Upper lobe of right lung (tissue), 1 donor: Measurements from ENCODE around the gene VPS9D1. TPM values are rescaled to one million over a fixed set of nuclear protein-coding genes. Genes with fewer than 3 reads are reported as not detected.
A peak's percentile ranks its signal among the peaks of the same experiment; 100 is the strongest.

Source experiments
- ATAC-seq: fragments of 200-7000 bp; cut with Tn5 transposase; one replicate; pipeline ENCODE4 v1.9.1; 2020; ENCODE audit warnings: mild to moderate bottlenecking, moderate library complexity
- DNase-seq: peaks from one replicate; pipeline ENCODE4 v3.0.0-alpha.2; 2020
- H3K27ac ChIP-seq: fragments of 200-600 bp; one replicate; pipeline ENCODE4 v1.8.0; 2022
- H3K27me3 ChIP-seq: fragments of 200-600 bp; one replicate; pipeline ENCODE4 v1.8.0; 2022; ENCODE audit warnings: mild to moderate bottlenecking
- H3K36me3 ChIP-seq: fragments of 200-600 bp; one replicate; pipeline ENCODE4 v1.8.0; 2022
- H3K4me1 ChIP-seq: fragments of 200-600 bp; one replicate; pipeline ENCODE4 v1.8.0; 2022
- H3K4me3 ChIP-seq: fragments of 200-600 bp; one replicate; pipeline ENCODE4 v1.8.0; 2022; ENCODE audit warnings: mild to moderate bottlenecking
- H3K9me3 ChIP-seq: fragments of 200-600 bp; one replicate; pipeline ENCODE4 v1.8.0; 2022
- CTCF ChIP-seq: fragments of 200-600 bp; IDR thresholded peaks from one replicate; pipeline ENCODE4 v1.8.0; 2022; ENCODE audit warnings: antibody characterized with exemption
- intact Hi-C: fragments of 100-400 bp; cut with DNase I; formaldehyde crosslinking; loops from one replicate; pipeline ENCODE4 v1.11.0; 2022
- total RNA-seq: library from RNA; stranded (reverse); fragmentation: NEBNext Ultra II Directional; extraction: Animal tissue kit (Norgen Biotek cat#: 25700); gene quantifications from one replicate; pipeline ENCODE4 v1.2.1, GENCODE V29; 2021
- donor health status: DM: no; HTN: yes; CAD: no; lungs with severe emphysema.

Gene VPS9D1
- total RNA-seq, 1 donor from 2014 or later: 15.7 TPM

- H3K27me3 ChIP-seq: no peaks in the 10 kb centered on the region
- ATAC-seq: no peak
- no peak for DNase-seq
- peaks cover 20% of the 10 kb centered on the region for H3K36me3 ChIP-seq
- no peak overlapping the region for H3K27ac ChIP-seq
- TF ChIP-seq CTCF: no peak
- peaks cover 21% of the 10 kb centered on the region for H3K4me1 ChIP-seq
- intact Hi-C loops: no loop called here
- no peak overlapping the region for H3K4me3 ChIP-seq
- H3K9me3 ChIP-seq: no peaks in the 10 kb centered on the region
Measured at GRCh38 chr16:89661215-89661614, 59.5 kb downstream of the VPS9D1 start.

- DNase-seq (no peak), ATAC-seq (no peak)
- intact Hi-C loops: no loop called here
- Histone ChIP-seq H3K27me3 (no peaks in the 10 kb centered on the region), H3K4me3 (no peak overlapping the region), H3K4me1 (peaks cover 25% of the 10 kb centered on the region), H3K27ac (no peak overlapping the region), H3K36me3 (peaks cover 20% of the 10 kb centered on the region), H3K9me3 (no peaks in the 10 kb centered on the region)
- TF ChIP-seq CTCF: no peak
Measured at GRCh38 chr16:89660146-89660545, 60.6 kb downstream of the VPS9D1 start.

- H3K4me3 ChIP-seq: peak overlapping the region; percentile 97
- ATAC-seq: peak; percentile 2
- H3K27ac ChIP-seq: peak overlapping the region; percentile 88
- H3K9me3 ChIP-seq: no peaks in the 10 kb centered on the region
- no peak for DNase-seq
- intact Hi-C loops: no loop called here
- peaks cover 25% of the 10 kb centered on the region for H3K4me1 ChIP-seq
- H3K36me3 ChIP-seq: peaks cover 17% of the 10 kb centered on the region
- no peak for TF ChIP-seq CTCF
- no peaks in the 10 kb centered on the region for H3K27me3 ChIP-seq
Measured at GRCh38 chr16:89658221-89658879, 62.3 kb downstream of the VPS9D1 start.

- Histone ChIP-seq H3K4me1 (peaks cover 25% of the 10 kb centered on the region), H3K36me3 (peaks cover 16% of the 10 kb centered on the region), H3K27me3 (no peaks in the 10 kb centered on the region), H3K9me3 (no peaks in the 10 kb centered on the region), H3K27ac (peak within 1 kb of the TSS; percentile 88), H3K4me3 (peak within 1 kb of the TSS; percentile 97)
- TF ChIP-seq CTCF: no peak
- intact Hi-C loops: no loop called here
- ATAC-seq (peak; percentile 97), DNase-seq (peak; percentile 95)
Measured at GRCh38 chr16:89657442-89658220, 63.1 kb downstream of the VPS9D1 start, which contains the start of the genes CHMP1A and SPATA33. Gene CHMP1A (minus strand): TSS chr16:89657708. CDS start chr16:89657588, 120 bp downstream. Gene SPATA33 (plus strand): TSS chr16:89657836. CDS start chr16:89657912, 76 bp downstream.

Other genes with a start within 250 kb of the VPS9D1 start
- 125 TPM for gene ANKRD11, start 230.3 kb downstream of the VPS9D1 start, total RNA-seq
- gene SPG7, start 212.5 kb downstream of the VPS9D1 start, total RNA-seq: 95.0 TPM
- 1,795 TPM for gene RPL13, start 160.2 kb downstream of the VPS9D1 start, total RNA-seq
- gene CPNE7, start 145.1 kb downstream of the VPS9D1 start, total RNA-seq: 4.8 TPM
- 3.0 TPM for gene DPEP1, start 107.3 kb downstream of the VPS9D1 start, total RNA-seq
- 74.0 TPM for gene CHMP1A, start 63.2 kb downstream of the VPS9D1 start, total RNA-seq
- 8.1 TPM for gene SPATA33, start 63.1 kb downstream of the VPS9D1 start, total RNA-seq
- 81.5 TPM for gene CDK10, start 34.2 kb downstream of the VPS9D1 start, total RNA-seq
- 13.3 TPM for gene SPATA2L, start 19.2 kb downstream of the VPS9D1 start, total RNA-seq
- 35.8 TPM for gene ZNF276, start 639 bp upstream of the VPS9D1 start, total RNA-seq
- gene FANCA, start 95.7 kb upstream of the VPS9D1 start, total RNA-seq: 6.1 TPM
- gene SPIRE2, start 107.6 kb upstream of the VPS9D1 start, total RNA-seq: 9.5 TPM
- 162 TPM for gene TCF25, start 152.7 kb upstream of the VPS9D1 start, total RNA-seq
- 3.6 TPM for gene MC1R, start 198.0 kb upstream of the VPS9D1 start, total RNA-seq
- gene TUBB3, start 202.4 kb upstream of the VPS9D1 start, total RNA-seq: 1.5 TPM
- gene DEF8, start 227.9 kb upstream of the VPS9D1 start, total RNA-seq: 70.0 TPM